Thymus (tissue), 11 donors: ENCODE data around the gene OPTN. TPM values are rescaled to one million over a fixed set of nuclear protein-coding genes. Genes with fewer than 3 reads are reported as not detected.
"Not testable (repeated sequence)": the region's sequence is repeated elsewhere in the genome, so short reads cannot be mapped to it uniquely, and the experiment has no call there.

Source experiments
- DNase-seq, 9 donors: peaks; one replicate each; pipeline ENCODE4 v3.0.0-alpha.2; 2013; ENCODE audit warnings: low spot score in 9 of 9, low read depth in 6 of 9, missing footprints in 1 of 9
- H3K27ac ChIP-seq, 2 donors: one replicate each; pipeline ENCODE4 v1.5.1; 2013; ENCODE audit warnings: control low read depth in 1 of 2, low read depth in 1 of 2, low read length in 1 of 2, mild to moderate bottlenecking in 1 of 2, moderate library complexity in 1 of 2
- H3K27me3 ChIP-seq, 2 donors: one replicate each; pipeline ENCODE4 v1.5.1; 2013; ENCODE audit warnings: low read length in 1 of 2; ENCODE audit not compliant: control insufficient read depth in 2 of 2, insufficient read depth in 1 of 2
- H3K36me3 ChIP-seq, 2 donors: one replicate each; pipeline ENCODE4 v1.5.1; 2013; ENCODE audit warnings: low read length in 1 of 2, mild to moderate bottlenecking in 1 of 2, moderate library complexity in 1 of 2; ENCODE audit not compliant: control insufficient read depth in 2 of 2, insufficient read depth in 2 of 2
- H3K4me1 ChIP-seq, 2 donors: one replicate each; pipeline ENCODE4 v1.5.1; 2013; ENCODE audit warnings: low read length in 2 of 2; ENCODE audit not compliant: control insufficient read depth in 2 of 2, insufficient read depth in 2 of 2
- H3K4me3 ChIP-seq, 2 donors: one replicate each; pipeline ENCODE4 v1.5.1; 2013; ENCODE audit warnings: low read length in 2 of 2, control low read depth in 1 of 2, mild to moderate bottlenecking in 1 of 2
- H3K9me3 ChIP-seq, 2 donors: one replicate each; pipeline ENCODE4 v1.5.1; 2013; ENCODE audit warnings: low read length in 1 of 2, mild to moderate bottlenecking in 1 of 2; ENCODE audit not compliant: control insufficient read depth in 2 of 2, insufficient read depth in 1 of 2
- WGBS: extraction: QIAGEN DNeasy Blood & Tissue Kit; methylation state at CpG from one replicate; pipeline ENCODE4 v1.1.7; 2013; 5-methylcytosine and 5-hydroxymethylcytosine counted together
- polyA plus RNA-seq: library from polyadenylated mRNA; stranded (reverse); fragments of 200-250 nt; gene quantifications from one replicate; pipeline ENCODE4 v1.2.3, GENCODE V29; 2013
- total RNA-seq: library from RNA; stranded (reverse); fragments of 120-200 nt; gene quantifications from one replicate; pipeline ENCODE4 v1.2.4, GENCODE V29; 2013
- donor health status: healthy.

OPTN gene
- total and polyA plus RNA-seq, 2 donors: 23.6 to 50.8 TPM

DNA sequence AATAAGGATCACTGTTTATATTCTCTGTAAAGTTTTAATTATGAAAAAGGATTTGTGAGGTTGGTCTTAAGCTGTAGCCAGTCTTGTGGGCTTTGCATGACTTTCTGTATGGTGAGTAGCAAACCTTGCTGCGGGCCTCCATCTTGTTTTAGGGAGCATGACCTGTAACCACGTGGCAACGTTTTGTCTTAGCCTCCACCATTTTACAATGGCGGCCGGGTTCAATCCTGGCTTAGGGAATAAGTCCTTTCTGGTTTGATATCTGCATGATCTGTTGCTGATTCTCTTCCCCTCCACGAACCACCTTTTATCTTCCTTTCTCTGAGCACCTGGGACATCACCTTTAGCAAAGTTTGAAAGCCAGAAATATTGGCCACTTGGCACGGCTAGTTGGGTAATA is 32.5 kb upstream of the OPTN start:
- no peak overlapping the region for H3K27ac ChIP-seq
- no peak overlapping the region for H3K4me3 ChIP-seq
- H3K36me3 ChIP-seq: no peaks in the 10 kb centered on the region
- H3K9me3 ChIP-seq: no peaks in the 10 kb centered on the region
- DNase-seq: no peak
- H3K27me3 ChIP-seq: peaks cover 0 to 2% of the 10 kb centered on the region in 2 donors
- no peaks in the 10 kb centered on the region for H3K4me1 ChIP-seq
- 94% methylated on average over 7 of the region's 7 CpGs for WGBS

DNA sequence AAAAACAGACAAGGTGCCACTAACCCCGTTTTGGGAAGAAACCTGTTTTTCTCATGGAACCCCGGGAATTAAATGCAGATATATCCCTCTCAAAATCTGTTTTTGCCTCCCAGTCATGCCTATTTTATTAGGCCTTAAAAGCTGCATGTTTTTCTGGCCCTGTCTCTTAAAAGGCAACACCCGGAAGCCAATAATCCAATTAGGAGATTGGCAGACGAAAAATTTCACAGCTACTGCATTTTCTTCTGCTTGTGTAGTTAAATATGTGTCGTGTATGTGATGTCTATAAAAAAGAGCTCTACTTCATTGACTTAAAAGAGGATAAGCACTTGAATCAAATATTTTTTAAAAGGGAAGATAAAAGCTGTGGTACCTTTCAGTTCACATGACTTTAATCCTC is 31.9 kb upstream of the OPTN start:
- no peaks in the 10 kb centered on the region for H3K4me1 ChIP-seq
- H3K9me3 ChIP-seq: no peaks in the 10 kb centered on the region
- H3K4me3 ChIP-seq: no peak overlapping the region
- DNase-seq: no peak
- peaks cover 0 to 2% of the 10 kb centered on the region in 2 donors for H3K27me3 ChIP-seq
- H3K36me3 ChIP-seq: no peaks in the 10 kb centered on the region
- WGBS: 83% methylated on average over 5 of the region's 5 CpGs
- no peak overlapping the region for H3K27ac ChIP-seq

DNA sequence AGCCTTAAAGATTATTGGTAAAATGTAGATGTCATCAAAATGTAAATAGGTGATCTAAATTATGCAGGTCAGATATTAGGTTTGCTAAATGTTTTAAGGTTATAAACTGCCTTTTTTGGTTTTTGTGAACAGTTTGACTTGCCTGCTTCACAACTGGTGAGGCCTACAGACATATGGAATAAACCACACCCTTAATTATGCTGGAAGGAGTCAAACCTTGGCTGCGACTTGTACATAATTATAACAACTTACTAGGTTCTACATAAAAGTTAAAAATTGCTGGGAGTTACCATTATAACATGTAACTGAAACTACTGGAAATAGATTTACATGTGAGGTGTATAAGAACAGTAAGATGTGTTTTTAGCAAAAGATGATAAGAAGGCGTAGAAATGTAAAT is 31.5 kb upstream of the OPTN start:
- H3K36me3 ChIP-seq: no peaks in the 10 kb centered on the region
- WGBS: 99% methylated on average over 2 of the region's 2 CpGs
- H3K4me3 ChIP-seq: no peak overlapping the region
- H3K4me1 ChIP-seq: no peaks in the 10 kb centered on the region
- H3K27me3 ChIP-seq: peaks cover 0 to 2% of the 10 kb centered on the region in 2 donors
- H3K9me3 ChIP-seq: no peaks in the 10 kb centered on the region
- DNase-seq: no peak
- no peak overlapping the region for H3K27ac ChIP-seq

DNA sequence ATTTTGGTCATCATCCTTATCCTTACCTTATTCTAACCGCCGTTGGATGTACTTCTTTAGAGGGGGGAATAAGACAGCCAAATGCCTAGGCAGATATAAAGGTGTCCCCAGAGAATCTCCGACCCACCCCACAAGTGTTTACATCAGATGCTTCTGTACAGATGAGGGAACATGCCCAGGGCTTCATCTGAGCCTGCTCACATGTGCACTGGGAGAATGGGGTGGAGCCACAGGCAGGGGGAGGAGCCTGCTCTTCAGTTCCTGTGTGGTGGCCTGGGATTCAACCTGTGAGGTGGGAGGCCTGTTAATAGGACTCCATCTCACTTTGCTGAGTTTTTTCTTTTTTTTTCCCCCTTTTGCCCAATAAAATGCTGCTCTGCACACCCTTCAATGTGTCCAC is 27.6 kb upstream of the OPTN start:
- Histone ChIP-seq H3K9me3 (no peaks in the 10 kb centered on the region), H3K4me3 (no peak overlapping the region), H3K27me3 (peaks cover 0 to 2% of the 10 kb centered on the region in 2 donors), H3K36me3 (no peaks in the 10 kb centered on the region), H3K4me1 (no peaks in the 10 kb centered on the region), H3K27ac (no peak overlapping the region)
- DNase-seq: peak in 1 of 9 donors; percentile 7
- 96% methylated on average over 3 of the region's 3 CpGs for WGBS

DNA sequence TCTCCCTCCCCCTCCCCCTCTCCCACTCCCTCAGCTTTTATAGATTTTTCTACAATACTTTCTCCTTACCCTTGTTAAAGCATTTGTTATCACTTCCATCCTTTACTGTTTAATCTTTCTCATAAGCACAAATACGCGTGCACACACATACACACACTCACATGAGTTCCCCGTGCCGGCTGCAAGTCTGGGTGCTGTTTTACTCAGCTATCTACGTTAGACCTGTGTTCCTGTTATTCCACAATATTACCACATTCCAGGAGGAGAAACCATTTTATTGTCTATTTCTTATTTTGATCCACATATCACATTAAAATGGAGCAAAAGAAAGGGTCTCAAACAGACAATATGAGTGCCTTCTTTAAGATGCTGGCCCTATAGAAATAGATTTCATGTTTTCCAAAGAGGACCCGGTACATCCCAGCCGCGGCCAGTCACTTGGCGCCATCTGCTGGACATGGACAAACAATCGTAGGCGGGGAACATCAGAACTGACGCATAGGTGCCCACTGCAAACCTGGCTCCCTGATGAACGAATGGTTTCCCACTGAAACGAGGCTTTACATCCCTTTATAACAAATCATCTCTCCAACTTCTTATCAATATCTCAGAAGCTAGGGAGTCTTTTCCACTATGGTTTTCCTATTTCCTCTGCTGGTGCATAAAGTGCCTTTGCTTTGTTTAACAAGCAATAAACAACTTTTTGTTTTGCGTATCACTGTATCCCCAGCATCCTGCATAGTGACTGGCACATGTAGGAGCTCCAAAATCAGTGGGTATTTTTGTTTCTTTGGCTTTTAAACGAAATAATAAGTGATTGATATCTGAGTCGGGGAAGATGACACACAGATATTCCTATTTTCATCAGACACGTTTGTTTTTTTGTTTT is 25.2 kb upstream of the OPTN start:
- no peak overlapping the region for H3K27ac ChIP-seq
- WGBS: 34% methylated on average over 18 of the region's 18 CpGs
- H3K9me3 ChIP-seq: peaks cover 1 to 8% of the 10 kb centered on the region in 2 donors
- DNase-seq: peak in 8 of 9 donors; percentile 11 to 57 (median 32)
- no peaks in the 10 kb centered on the region for H3K4me1 ChIP-seq
- no peaks in the 10 kb centered on the region for H3K36me3 ChIP-seq
- H3K4me3 ChIP-seq: no peak overlapping the region
- H3K27me3 ChIP-seq: peaks cover 0 to 2% of the 10 kb centered on the region in 2 donors

DNA sequence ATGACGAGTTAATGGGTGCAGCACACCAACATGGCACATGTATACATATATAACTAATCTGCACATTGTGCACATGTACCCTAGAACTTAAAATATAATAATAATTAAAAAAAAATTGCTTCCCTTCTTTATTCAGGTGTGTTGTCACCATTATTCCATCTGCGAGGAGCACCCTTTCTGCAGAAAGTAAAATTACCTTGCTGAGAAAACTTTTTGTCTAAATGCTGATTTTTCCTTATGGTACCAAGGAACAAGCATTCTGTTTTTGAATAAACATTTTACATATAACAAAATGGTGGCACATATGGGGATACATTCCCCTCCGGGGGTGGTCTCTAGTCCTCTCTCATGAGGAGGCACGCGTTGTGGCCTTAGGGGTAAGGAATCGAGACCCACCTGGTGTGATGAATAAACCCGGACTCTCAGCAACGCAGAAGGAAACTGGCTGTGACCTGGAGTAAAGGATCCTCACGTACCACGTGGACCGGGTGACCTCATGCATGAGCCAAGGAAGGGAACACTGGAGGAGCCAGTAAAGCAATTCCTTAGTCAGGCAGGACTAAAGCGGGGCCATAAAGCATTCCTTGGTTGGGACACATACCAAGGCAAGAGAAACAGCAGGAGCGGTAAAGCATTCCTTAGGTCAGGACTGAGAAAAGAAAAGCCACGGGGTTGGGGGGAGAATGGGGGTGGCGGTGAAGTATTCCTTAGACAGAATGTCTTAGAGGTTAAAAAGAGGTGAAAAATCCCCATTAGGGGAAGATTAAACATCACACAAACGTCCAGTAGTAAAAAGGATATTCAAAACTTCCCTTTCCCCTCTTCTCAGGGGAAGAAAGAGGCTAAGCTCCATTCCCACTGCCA is 20.8 kb upstream of the OPTN start:
- DNase-seq: no peak
- Histone ChIP-seq H3K36me3 (no peaks in the 10 kb centered on the region), H3K4me1 (no peaks in the 10 kb centered on the region), H3K4me3 (no peak overlapping the region), H3K27ac (no peak overlapping the region), H3K27me3 (peaks cover 0 to 2% of the 10 kb centered on the region in 2 donors), H3K9me3 (peaks cover 3 to 12% of the 10 kb centered on the region in 2 donors)
- WGBS: 94% methylated on average over 16 of the region's 16 CpGs

GRCh38 chr10:13079776-13080050 is 20.2 kb upstream of the OPTN start:
- DNase-seq: no peak
- H3K27ac ChIP-seq: no peak overlapping the region
- peaks cover 4 to 17% of the 10 kb centered on the region in 2 donors for H3K9me3 ChIP-seq
- no peaks in the 10 kb centered on the region for H3K4me1 ChIP-seq
- H3K27me3 ChIP-seq: peaks cover 0 to 2% of the 10 kb centered on the region in 2 donors
- no peak overlapping the region for H3K4me3 ChIP-seq
- WGBS: 63% methylated on average over 2 of the region's 2 CpGs
- no peaks in the 10 kb centered on the region for H3K36me3 ChIP-seq

DNA sequence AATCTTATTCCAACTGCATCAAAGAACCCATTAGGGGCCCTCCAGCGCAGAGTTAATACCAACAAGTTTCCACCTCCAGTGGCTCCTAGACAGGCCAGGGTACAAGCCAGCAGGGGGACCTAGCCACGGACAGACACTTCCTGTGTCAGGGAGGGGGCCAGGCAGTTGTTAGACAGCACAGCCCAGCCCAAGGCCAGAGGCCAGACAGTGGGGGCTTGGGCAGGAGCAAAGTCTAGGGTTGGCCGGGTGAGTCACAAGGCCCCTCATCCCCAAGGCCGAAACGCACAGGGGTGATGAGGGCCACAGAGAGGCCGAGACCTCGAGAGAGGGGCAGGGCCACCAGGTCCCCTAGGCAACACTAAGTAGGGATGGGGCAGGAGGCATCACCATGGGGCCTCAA is 19.3 kb upstream of the OPTN start:
- Histone ChIP-seq H3K9me3 (peaks cover 4 to 24% of the 10 kb centered on the region in 2 donors), H3K27me3 (peaks cover 0 to 2% of the 10 kb centered on the region in 2 donors), H3K27ac (no peak overlapping the region), H3K4me1 (no peaks in the 10 kb centered on the region), H3K4me3 (no peak overlapping the region), H3K36me3 (no peaks in the 10 kb centered on the region)
- no peak for DNase-seq
- WGBS: 82% methylated on average over 7 of the region's 7 CpGs

GRCh38 chr10:13083700-13084099 is 16.3 kb upstream of the OPTN start:
- DNase-seq, H3K36me3 ChIP-seq, H3K4me1 ChIP-seq, H3K27ac ChIP-seq, H3K27me3 ChIP-seq, H3K4me3 ChIP-seq: not testable (repeated sequence)
- peaks cover 4 to 24% of the 10 kb centered on the region in 2 donors for H3K9me3 ChIP-seq
- WGBS: 97% methylated on average over 3 of the region's 3 CpGs
